ENCODE measurements around the gene CPOX. TPM values are rescaled to one million over a fixed set of nuclear protein-coding genes. Genes with fewer than 3 reads are reported as not detected.

CPOX gene
- total RNA-seq, 1 experiment from 2014 or later = 24.7 TPM

GRCh38 chr3:98564282-98565005 lies 29.0 kb downstream of the CPOX start:
- no peaks in the 10 kb centered on the region for H3K36me3 Mint-ChIP-seq (ENCODE audit: insufficient read depth in 1 of 3, low read depth in 3 of 3)
- Histone ChIP-seq H3K79me2 (ENCODE audit: insufficient read depth, low read length) (no peaks in the 10 kb centered on the region), H3K23ac (ENCODE audit: insufficient read length, low read depth, low read length) (no peak overlapping the region), H4K91ac (ENCODE audit: insufficient read length, low read depth, low read length) (no peak overlapping the region), H3K23me2 (ENCODE audit: insufficient read length, low read depth, low read length, poor library complexity, severe bottlenecking) (no peaks in the 10 kb centered on the region), H2AFZ (ENCODE audit: low read length) (no peak overlapping the region), H4K5ac (ENCODE audit: insufficient read length, low read depth, low read length) (no peak overlapping the region), H3K18ac (ENCODE audit: insufficient read length, low read depth, low read length) (no peak overlapping the region), H3K4me2 (ENCODE audit: insufficient read depth, insufficient read length, low read length) (no peak overlapping the region), H3K27me3 (ENCODE audit: insufficient read depth, low read length) (no peaks in the 10 kb centered on the region), H4K8ac (replicated peaks; ENCODE audit: insufficient read length, low read depth, low read length) (no peak overlapping the region), H2BK20ac (ENCODE audit: low read depth, low read length, poor library complexity, severe bottlenecking) (no peak overlapping the region), H3K9me3 (ENCODE audit: control insufficient read depth, low read depth, low read length) (no peaks in the 10 kb centered on the region), H3K79me1 (ENCODE audit: insufficient read depth, low read depth, low read length, poor library complexity, severe bottlenecking) (no peaks in the 10 kb centered on the region), H3T11ph (ENCODE audit: low read length) (no peak overlapping the region), H3K9ac (ENCODE audit: extremely low read depth, insufficient read length, low read length) (no peak overlapping the region), H2BK12ac (ENCODE audit: insufficient read length, low read depth, low read length) (no peak overlapping the region), H2BK15ac (ENCODE audit: low read depth, low read length) (no peak overlapping the region), H3K4me1 (ENCODE audit: insufficient read depth, low read length) (no peaks in the 10 kb centered on the region), H4K20me1 (ENCODE audit: control insufficient read depth, insufficient read depth, insufficient read length) (no peaks in the 10 kb centered on the region), H3K4ac (ENCODE audit: low read depth, low read length) (no peak overlapping the region), H2AK5ac (ENCODE audit: insufficient read length, low read length) (no peak overlapping the region), H2BK120ac (ENCODE audit: low read depth, low read length, poor library complexity, severe bottlenecking) (no peak overlapping the region), H3K56ac (ENCODE audit: insufficient read length, low read depth, low read length) (no peak overlapping the region), H2BK5ac (ENCODE audit: insufficient read length, low read length) (no peak overlapping the region), H3K14ac (ENCODE audit: insufficient read depth, low read length) (no peak overlapping the region), H3K27ac (ENCODE audit: insufficient read length, low read depth, low read length) (no peak overlapping the region)
- peaks cover 0 to 2% of the 10 kb centered on the region in 2 experiments; a peak in 1 of 4 replicates for H3K4me1 Mint-ChIP-seq
- no peak for TF ChIP-seq CTCF (conservative IDR thresholded peaks at IDR 0.05)
- H3K4me3 Mint-ChIP-seq = no peak overlapping the region
- no peaks in the 10 kb centered on the region; a peak in 1 of 5 replicates for H3K9me3 Mint-ChIP-seq
- no peaks in the 10 kb centered on the region for H3K27me3 Mint-ChIP-seq (ENCODE audit: low read depth)
- DNase-seq = no peak
- no CpG with 5 or more reads among the region's 7 CpGs for WGBS (ENCODE audit: extremely low coverage, insufficient read length, low lambda C conversion rate)
- H3K27ac Mint-ChIP-seq = no peak overlapping the region

Measured in H9 (cell line).